ENCODE results near the gene CAMTA1. TPM values are rescaled to one million over a fixed set of nuclear protein-coding genes. Genes with fewer than 3 reads are reported as not detected.

CAMTA1 gene
- total RNA-seq, 5 donors from 2014 or later (not counting 1 experiment from before 2014, with no cell fraction given): 29.7 to 37.4 (median 34.6) TPM

DNA sequence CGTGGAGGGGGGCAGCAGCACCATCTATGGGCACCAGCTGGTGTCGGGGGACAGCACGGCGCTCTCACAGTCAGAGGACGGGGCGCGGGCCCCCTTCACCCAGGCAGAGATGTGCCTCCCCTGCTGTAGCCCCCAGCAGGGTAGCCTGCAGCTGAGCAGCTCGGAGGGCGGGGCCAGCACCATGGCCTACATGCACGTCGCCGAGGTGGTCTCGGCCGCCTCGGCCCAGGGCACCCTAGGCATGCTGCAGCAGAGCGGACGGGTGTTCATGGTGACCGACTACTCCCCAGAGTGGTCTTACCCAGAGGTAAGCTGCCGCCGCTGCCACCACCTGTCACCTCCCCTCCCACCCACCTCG, 879.6 kb downstream of the CAMTA1 start:
- no peak for ATAC-seq (replicated peaks in 1 of 4)
- H3K4me1 Mint-ChIP-seq: peaks cover 0 to 7% (median 0%) of the 10 kb centered on the region in 3 donors
- H3K27ac Mint-ChIP-seq: no peak overlapping the region
- no peaks in the 10 kb centered on the region for H3K27me3 Mint-ChIP-seq
- H3K4me3 ChIP-seq (ENCODE audit: control insufficient read depth in 1 of 2, extremely low read depth in 1 of 2, low read length in 1 of 2): no peak overlapping the region
- H3K4me1 ChIP-seq (ENCODE audit: control insufficient read depth in 1 of 2, extremely low read depth in 1 of 2, insufficient read depth in 2 of 2, low read length in 2 of 2): peaks cover 0 to 11% of the 10 kb centered on the region in 2 experiments
- no peak overlapping the region for H3K27ac ChIP-seq (ENCODE audit: low read length)
- WGBS (ENCODE audit: insufficient coverage): 88% methylated on average over 18 of the region's 21 CpGs
- H3K27me3 ChIP-seq (replicated peaks in 1 of 2; ENCODE audit: control insufficient read depth in 2 of 2, extremely low read depth in 1 of 2, insufficient read depth in 2 of 2, low read length in 1 of 2): peaks cover 0 to 22% of the 10 kb centered on the region in 2 experiments
- no peaks in the 10 kb centered on the region for H3K9me3 ChIP-seq
- no peaks in the 10 kb centered on the region for H3K36me3 ChIP-seq (ENCODE audit: control insufficient read depth in 2 of 2, extremely low read depth in 1 of 2, insufficient read depth in 1 of 2, low read length in 1 of 2)
- POLR2A ChIA-PET: no interaction called here
- CTCF ChIA-PET: interaction anchor here in 1 of 2 donors (0.6 to 1.1 kb wide), 2 partner anchors 19 to 88 kb away, joined by 3 to 6 read pairs; no protein-coding TSS in a partner anchor
- no peak for DNase-seq
- H3K36me3 Mint-ChIP-seq: no peaks in the 10 kb centered on the region
- H3K9me3 Mint-ChIP-seq: no peaks in the 10 kb centered on the region
- H3K4me3 Mint-ChIP-seq: no peak overlapping the region

DNA sequence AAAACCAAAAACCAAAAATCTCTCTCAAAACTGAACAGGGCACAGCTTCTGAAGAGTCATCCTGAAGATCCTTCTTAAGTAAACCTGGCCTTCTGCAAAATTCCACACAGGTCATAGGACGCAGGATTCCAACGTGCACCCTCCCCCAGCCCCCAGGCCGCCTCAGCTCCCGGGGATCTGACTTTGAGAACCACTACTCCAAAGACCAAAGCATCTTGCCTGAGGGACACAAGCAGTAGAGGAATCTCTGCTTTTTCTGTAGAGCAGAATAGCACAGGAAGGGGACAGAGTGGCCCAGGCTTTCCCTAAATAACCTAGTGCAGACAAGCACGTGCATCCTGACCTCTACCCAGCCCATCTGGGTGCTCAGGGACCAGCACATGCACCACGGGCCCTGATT, 881.0 kb downstream of the CAMTA1 start:
- Mint-ChIP-seq H3K4me1 (peaks cover 2 to 12% (median 5%) of the 10 kb centered on the region in 3 donors), H3K4me3 (no peak overlapping the region), H3K27ac (no peak overlapping the region), H3K36me3 (no peaks in the 10 kb centered on the region), H3K9me3 (no peaks in the 10 kb centered on the region), H3K27me3 (peaks cover 0 to 9% of the 10 kb centered on the region in 2 donors)
- H3K9me3 ChIP-seq: no peaks in the 10 kb centered on the region
- no peak overlapping the region for H3K4me3 ChIP-seq (ENCODE audit: control insufficient read depth in 1 of 2, extremely low read depth in 1 of 2, low read length in 1 of 2)
- POLR2A ChIA-PET: no interaction called here
- H3K27ac ChIP-seq (ENCODE audit: low read length): no peak overlapping the region
- CTCF ChIA-PET: interaction anchor here in 1 of 2 donors (0.7 to 5.2 kb wide), 2 partner anchors 76 to 85 kb away, joined by 3 to 124 read pairs; no protein-coding TSS in a partner anchor
- DNase-seq: no peak
- H3K36me3 ChIP-seq (ENCODE audit: control insufficient read depth in 2 of 2, extremely low read depth in 1 of 2, insufficient read depth in 1 of 2, low read length in 1 of 2): no peaks in the 10 kb centered on the region
- no peak for ATAC-seq (replicated peaks in 1 of 4)
- peaks cover 0 to 34% of the 10 kb centered on the region in 2 experiments for H3K27me3 ChIP-seq (replicated peaks in 1 of 2; ENCODE audit: control insufficient read depth in 2 of 2, extremely low read depth in 1 of 2, insufficient read depth in 2 of 2, low read length in 1 of 2)
- H3K4me1 ChIP-seq (ENCODE audit: control insufficient read depth in 1 of 2, extremely low read depth in 1 of 2, insufficient read depth in 2 of 2, low read length in 2 of 2): peaks cover 0 to 14% of the 10 kb centered on the region in 2 experiments
- 73% methylated on average over 4 of the region's 6 CpGs for WGBS (ENCODE audit: insufficient coverage)

DNA sequence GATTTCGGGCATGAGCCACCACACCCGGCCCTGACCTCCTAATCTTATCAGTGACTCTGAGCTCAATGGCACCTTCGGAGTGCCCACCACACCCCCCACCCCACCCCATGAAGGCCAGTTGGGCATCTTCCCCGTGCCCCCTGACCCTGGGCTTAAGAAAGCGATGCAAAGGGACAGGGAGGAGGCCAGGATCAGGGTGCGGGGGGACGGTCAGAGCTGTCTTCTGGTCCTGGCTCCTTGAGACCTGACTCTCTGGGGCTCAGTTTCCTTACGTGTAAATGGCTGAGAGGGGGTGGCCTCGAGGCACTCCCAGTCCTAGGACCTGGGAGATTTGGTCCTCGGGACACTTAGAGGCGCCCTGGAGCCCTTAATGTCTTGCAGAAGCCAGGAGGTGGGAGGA, 881.9 kb downstream of the CAMTA1 start:
- Mint-ChIP-seq H3K27ac (no peak overlapping the region), H3K4me1 (peaks cover 2 to 12% (median 5%) of the 10 kb centered on the region in 3 donors), H3K36me3 (no peaks in the 10 kb centered on the region), H3K4me3 (no peak overlapping the region), H3K9me3 (no peaks in the 10 kb centered on the region), H3K27me3 (peaks cover 0 to 9% of the 10 kb centered on the region in 2 donors)
- Histone ChIP-seq H3K36me3 (ENCODE audit: control insufficient read depth in 2 of 2, extremely low read depth in 1 of 2, insufficient read depth in 1 of 2, low read length in 1 of 2) (no peaks in the 10 kb centered on the region), H3K4me3 (ENCODE audit: control insufficient read depth in 1 of 2, extremely low read depth in 1 of 2, low read length in 1 of 2) (no peak overlapping the region), H3K9me3 (no peaks in the 10 kb centered on the region), H3K27me3 (replicated peaks in 1 of 2; ENCODE audit: control insufficient read depth in 2 of 2, extremely low read depth in 1 of 2, insufficient read depth in 2 of 2, low read length in 1 of 2) (peaks cover 0 to 31% of the 10 kb centered on the region in 2 experiments), H3K4me1 (ENCODE audit: control insufficient read depth in 1 of 2, extremely low read depth in 1 of 2, insufficient read depth in 2 of 2, low read length in 2 of 2) (peaks cover 0 to 14% of the 10 kb centered on the region in 2 experiments), H3K27ac (ENCODE audit: low read length) (no peak overlapping the region)
- ChIA-PET CTCF (interaction anchor here (0.7 to 5.2 kb wide), 7 partner anchors 9 to 85 kb away, joined by 3 to 124 read pairs (median 5); no protein-coding TSS in a partner anchor), POLR2A (interaction anchor here in 1 of 2 donors (0.7 kb wide), 1 partner anchor 351 kb away, joined by 3 read pairs; no protein-coding TSS in a partner anchor)
- DNase-seq (no peak), ATAC-seq (replicated peaks in 1 of 4) (no peak)
- 82% methylated on average over 4 of the region's 11 CpGs for WGBS (ENCODE audit: insufficient coverage)

DNA sequence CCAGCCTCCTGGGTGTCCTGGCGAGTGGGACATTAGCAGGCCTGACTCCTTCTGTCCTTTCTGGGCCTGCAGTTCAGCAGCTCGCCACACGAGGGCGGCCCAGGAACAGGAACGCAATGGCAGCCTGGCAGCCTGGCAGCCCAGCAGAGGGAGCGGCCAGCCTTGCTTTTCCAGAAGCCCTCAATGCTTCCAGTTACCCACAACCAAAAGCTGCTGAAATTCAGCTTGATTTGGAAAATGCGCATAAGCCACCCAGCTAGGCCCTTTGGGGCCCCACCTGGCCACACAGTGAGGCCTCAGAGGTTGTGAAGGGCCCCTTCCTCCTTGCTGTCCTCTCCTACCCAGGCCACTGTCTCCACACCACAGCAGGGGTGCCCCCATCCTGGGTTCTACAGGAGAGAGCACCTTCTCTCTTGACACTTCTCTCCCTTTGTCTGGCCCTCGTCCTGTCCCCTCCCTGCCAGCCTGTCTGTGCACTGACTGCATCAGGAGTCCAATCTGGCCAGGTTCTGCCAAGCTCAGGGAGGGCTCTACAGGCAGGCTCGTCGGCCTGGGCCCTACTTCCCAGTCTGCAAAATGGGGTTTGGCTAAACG, 882.5 kb downstream of the CAMTA1 start:
- no peaks in the 10 kb centered on the region for H3K36me3 ChIP-seq (ENCODE audit: control insufficient read depth in 2 of 2, extremely low read depth in 1 of 2, insufficient read depth in 1 of 2, low read length in 1 of 2)
- H3K4me1 ChIP-seq (ENCODE audit: control insufficient read depth in 1 of 2, extremely low read depth in 1 of 2, insufficient read depth in 2 of 2, low read length in 2 of 2): peaks cover 0 to 14% of the 10 kb centered on the region in 2 experiments
- DNase-seq (peak; percentile 36 to 88 (median 74)), ATAC-seq (replicated peaks in 1 of 4) (peak; percentile 61 to 80 (median 68))
- ChIA-PET CTCF (interaction anchor here (0.7 to 5.2 kb wide), 8 partner anchors 9 to 85 kb away, joined by 3 to 124 read pairs (median 4); no protein-coding TSS in a partner anchor), POLR2A (no interaction called here)
- H3K9me3 ChIP-seq: no peaks in the 10 kb centered on the region
- H3K9me3 Mint-ChIP-seq: no peaks in the 10 kb centered on the region
- no peak overlapping the region for H3K27ac ChIP-seq (ENCODE audit: low read length)
- H3K27ac Mint-ChIP-seq: no peak overlapping the region
- no peak overlapping the region for H3K4me3 Mint-ChIP-seq
- no peak overlapping the region for H3K4me3 ChIP-seq (ENCODE audit: control insufficient read depth in 1 of 2, extremely low read depth in 1 of 2, low read length in 1 of 2)
- no peaks in the 10 kb centered on the region for H3K36me3 Mint-ChIP-seq
- WGBS (ENCODE audit: insufficient coverage): 25% methylated on average over 11 of the region's 11 CpGs
- peaks cover 0 to 31% of the 10 kb centered on the region in 2 experiments for H3K27me3 ChIP-seq (replicated peaks in 1 of 2; ENCODE audit: control insufficient read depth in 2 of 2, extremely low read depth in 1 of 2, insufficient read depth in 2 of 2, low read length in 1 of 2)
- peaks cover 0 to 9% of the 10 kb centered on the region in 2 donors for H3K27me3 Mint-ChIP-seq
- H3K4me1 Mint-ChIP-seq: peaks cover 2 to 16% (median 5%) of the 10 kb centered on the region in 3 donors

DNA sequence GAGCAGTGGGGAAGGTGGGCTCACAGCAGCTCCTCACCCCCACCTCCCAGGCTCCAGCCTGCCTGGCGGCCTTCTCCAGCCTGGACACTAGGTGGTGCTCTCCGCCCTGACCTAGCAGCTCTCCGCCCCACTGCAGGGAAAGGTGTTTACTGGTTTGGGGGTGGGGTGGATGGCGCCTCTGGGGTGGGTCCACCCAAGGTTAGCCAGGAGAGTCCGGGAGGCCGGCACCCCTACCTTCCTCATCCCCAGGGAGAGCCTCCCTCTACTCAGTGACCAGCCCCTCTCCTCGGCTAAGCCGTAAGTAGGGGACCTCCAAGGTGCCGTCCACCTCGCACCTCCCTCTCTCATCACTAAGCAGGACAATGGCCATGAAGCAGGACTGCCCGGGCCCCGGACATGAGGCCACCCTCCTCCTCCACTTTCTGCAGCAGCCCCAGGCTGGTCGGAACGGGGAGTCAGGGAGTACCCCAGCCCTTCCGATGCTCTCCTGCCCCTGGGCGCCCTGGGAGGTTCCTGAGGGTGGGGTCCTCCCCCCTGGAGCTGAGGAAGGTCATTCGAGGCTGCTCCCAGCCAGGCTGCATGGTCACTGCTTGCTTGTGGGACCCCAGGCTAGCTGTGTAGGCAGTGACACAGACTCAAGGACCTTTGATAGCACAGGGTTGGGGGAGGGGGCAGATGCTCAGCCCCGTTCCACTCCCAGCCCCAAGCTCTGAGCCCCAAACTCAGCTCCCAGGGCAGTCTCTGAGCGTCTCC, 884.5 kb downstream of the CAMTA1 start:
- H3K4me3 ChIP-seq (ENCODE audit: control insufficient read depth in 1 of 2, extremely low read depth in 1 of 2, low read length in 1 of 2): peak overlapping the region in 1 of 2 donors; percentile 12
- H3K4me1 ChIP-seq (ENCODE audit: control insufficient read depth in 1 of 2, extremely low read depth in 1 of 2, insufficient read depth in 2 of 2, low read length in 2 of 2): peaks cover 0 to 22% of the 10 kb centered on the region in 2 experiments
- H3K9me3 ChIP-seq: no peaks in the 10 kb centered on the region
- no peaks in the 10 kb centered on the region for H3K36me3 ChIP-seq (ENCODE audit: control insufficient read depth in 2 of 2, extremely low read depth in 1 of 2, insufficient read depth in 1 of 2, low read length in 1 of 2)
- POLR2A ChIA-PET: interaction anchor here in 1 of 2 donors (0.6 kb wide), 2 partner anchors 641 to 997 kb away, joined by 4 to 5 read pairs; no protein-coding TSS in a partner anchor
- CTCF ChIA-PET: interaction anchor here (0.6 to 5.2 kb wide), 7 partner anchors 69 to 239 kb away, joined by 3 to 124 read pairs (median 5); no protein-coding TSS in a partner anchor
- DNase-seq (peak in 34 of 35 experiments; percentile 6 to 71 (median 48)), ATAC-seq (replicated peaks in 1 of 4) (peak; percentile 69 to 84 (median 72))
- peak overlapping the region in 2 of 3 donors; percentile 31 to 32 for H3K4me3 Mint-ChIP-seq
- H3K27me3 Mint-ChIP-seq: peaks cover 0 to 9% of the 10 kb centered on the region in 2 donors
- 14% methylated on average over 12 of the region's 19 CpGs for WGBS (ENCODE audit: insufficient coverage)
- no peaks in the 10 kb centered on the region for H3K9me3 Mint-ChIP-seq
- no peak overlapping the region for H3K27ac ChIP-seq (ENCODE audit: low read length)
- H3K4me1 Mint-ChIP-seq: peaks cover 5 to 20% (median 7%) of the 10 kb centered on the region in 3 donors
- peaks cover 0 to 38% of the 10 kb centered on the region in 2 experiments for H3K27me3 ChIP-seq (replicated peaks in 1 of 2; ENCODE audit: control insufficient read depth in 2 of 2, extremely low read depth in 1 of 2, insufficient read depth in 2 of 2, low read length in 1 of 2)
- H3K36me3 Mint-ChIP-seq: no peaks in the 10 kb centered on the region
- no peak overlapping the region for H3K27ac Mint-ChIP-seq

Measured in T-cell (primary cell).